Neural progenitor cell (in vitro differentiated cells): ENCODE data around the gene TMEM123. TPM values are rescaled to one million over a fixed set of nuclear protein-coding genes. Genes with fewer than 3 reads are reported as not detected.

Source experiments
- DNase-seq: peaks from one replicate; pipeline ENCODE4 v3.0.0-alpha.2; 2016; ENCODE audit warnings: low spot score
- H2AFZ ChIP-seq: fragments of 200-600 bp; sonication (generic); replicated peaks from 2 replicates; pipeline ENCODE4 v1.6.1; 2016; ENCODE audit warnings: antibody characterized with exemption
- H3F3A ChIP-seq: fragments of 200-600 bp; sonication (generic); 2 replicates; pipeline ENCODE4 v1.6.1; 2016; ENCODE audit warnings: antibody characterized with exemption, low read depth
- H3K27ac ChIP-seq: fragments of 200-600 bp; sonication (generic); 2 replicates; pipeline ENCODE4 v1.5.1; 2016; ENCODE audit warnings: mild to moderate bottlenecking
- H3K27me3 ChIP-seq: fragments of 200-600 bp; sonication (generic); 2 replicates; pipeline ENCODE4 v1.6.1; 2016; ENCODE audit warnings: mild to moderate bottlenecking, moderate library complexity
- H3K36me3 ChIP-seq: fragments of 200-600 bp; sonication (generic); 2 replicates; pipeline ENCODE4 v1.5.1; 2016
- H3K4me1 ChIP-seq: fragments of 200-600 bp; sonication (generic); 2 replicates; pipeline ENCODE4 v1.6.1; 2016; ENCODE audit warnings: mixed run types
- H3K4me2 ChIP-seq: fragments of 200-600 bp; sonication (generic); 2 replicates; pipeline ENCODE4 v1.6.1; 2016
- H3K4me3 ChIP-seq: fragments of 200-600 bp; sonication (generic); 2 replicates; pipeline ENCODE4 v1.5.1; 2016
- H3K79me2 ChIP-seq: fragments of 200-600 bp; sonication (generic); 2 replicates; pipeline ENCODE4 v1.6.1; 2016; ENCODE audit warnings: low read depth
- H3K9ac ChIP-seq: fragments of 200-600 bp; sonication (generic); 2 replicates; pipeline ENCODE4 v1.6.1; 2016
- H3K9me3 ChIP-seq: fragments of 200-600 bp; sonication (generic); 2 replicates; pipeline ENCODE4 v1.5.1; 2016; ENCODE audit warnings: low read depth
- H4K20me1 ChIP-seq: fragments of 200-600 bp; sonication (generic); 2 replicates; pipeline ENCODE4 v1.6.1; 2016; ENCODE audit warnings: low read depth
- H3K27ac Mint-ChIP-seq: 3 replicates; pipeline ENCODE4 v1.8.0; 2021; ENCODE audit warnings: mixed read lengths
- H3K27me3 Mint-ChIP-seq: 2 replicates; pipeline ENCODE4 v1.8.0; 2022; ENCODE audit warnings: low read depth, mild to moderate bottlenecking, inconsistent platforms, moderate library complexity, mixed read lengths; ENCODE audit not compliant: insufficient read depth
- H3K36me3 Mint-ChIP-seq: 3 replicates; pipeline ENCODE4 v1.8.0; 2021; ENCODE audit warnings: mixed read lengths
- H3K4me1 Mint-ChIP-seq: 3 replicates; pipeline ENCODE4 v1.8.0; 2021; ENCODE audit warnings: mixed read lengths
- H3K4me3 Mint-ChIP-seq: 3 replicates; pipeline ENCODE4 v1.8.0; 2021; ENCODE audit warnings: mild to moderate bottlenecking, moderate library complexity, mixed read lengths
- H3K9me3 Mint-ChIP-seq: 3 replicates; pipeline ENCODE4 v1.8.0; 2020; ENCODE audit warnings: mixed read lengths
- CTCF ChIP-seq: fragments of 200-600 bp; sonication (generic); IDR thresholded peaks from 2 replicates; pipeline ENCODE4 v1.5.1; 2017; ENCODE audit warnings: antibody characterized with exemption, mild to moderate bottlenecking
- EZH2 ChIP-seq: fragments of 200-600 bp; sonication (generic); IDR thresholded peaks from 2 replicates; pipeline ENCODE4 v1.6.1; 2017; ENCODE audit warnings: antibody characterized with exemption, mild to moderate bottlenecking, moderate library complexity
- EZH2phosphoT487 ChIP-seq: fragments of 200-600 bp; sonication (generic); IDR thresholded peaks from 2 replicates; pipeline ENCODE4 v1.6.1; 2017; ENCODE audit warnings: antibody characterized with exemption
- total RNA-seq: library from RNA; depleted of rRNA; stranded (reverse); fragments of >200 nt; gene quantifications from 2 replicates; pipeline ENCODE4 v1.2.3, GENCODE V29; 2015; ENCODE audit warnings: low replicate concordance

Gene TMEM123
- total RNA-seq, 1 donor from 2014 or later, result 230 TPM

DNA sequence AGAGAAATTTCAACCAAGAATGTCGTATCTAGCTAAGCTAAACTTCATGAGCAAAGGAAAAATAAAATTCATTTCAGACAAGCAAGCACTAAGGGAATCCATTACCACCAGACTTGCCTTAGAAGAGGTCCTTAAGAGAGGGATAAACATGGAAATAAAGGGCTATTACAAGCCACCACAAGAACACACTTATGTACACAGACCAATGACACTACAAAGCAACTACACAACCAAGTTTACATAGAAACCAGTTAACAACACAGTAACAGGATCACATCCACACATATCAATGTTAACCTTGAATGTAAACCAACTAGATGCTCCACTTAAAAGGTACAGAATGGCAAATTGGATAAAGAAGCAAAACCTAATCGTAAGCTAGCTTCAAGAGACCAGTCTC lies 38.0 kb downstream of the TMEM123 start:
- Mint-ChIP-seq H3K4me3 (no peak overlapping the region), H3K36me3 (peaks cover 53% of the 10 kb centered on the region), H3K4me1 (no peaks in the 10 kb centered on the region), H3K27ac (no peak overlapping the region), H3K27me3 (no peaks in the 10 kb centered on the region), H3K9me3 (peaks cover 48% of the 10 kb centered on the region)
- Histone ChIP-seq H3K79me2 (peaks cover 88% of the 10 kb centered on the region), H3K27ac (no peak overlapping the region), H3K36me3 (peaks cover 5% of the 10 kb centered on the region), H3K4me2 (no peak overlapping the region), H3K4me1 (no peaks in the 10 kb centered on the region), H4K20me1 (peaks cover 9% of the 10 kb centered on the region), H3K9ac (no peak overlapping the region), H3K27me3 (no peaks in the 10 kb centered on the region), H3K9me3 (no peaks in the 10 kb centered on the region), H2AFZ (no peak overlapping the region), H3F3A (no peaks in the 10 kb centered on the region), H3K4me3 (no peak overlapping the region)
- DNase-seq, result no peak
- TF ChIP-seq EZH2 (no peak), CTCF (no peak), EZH2phosphoT487 (no peak)

DNA sequence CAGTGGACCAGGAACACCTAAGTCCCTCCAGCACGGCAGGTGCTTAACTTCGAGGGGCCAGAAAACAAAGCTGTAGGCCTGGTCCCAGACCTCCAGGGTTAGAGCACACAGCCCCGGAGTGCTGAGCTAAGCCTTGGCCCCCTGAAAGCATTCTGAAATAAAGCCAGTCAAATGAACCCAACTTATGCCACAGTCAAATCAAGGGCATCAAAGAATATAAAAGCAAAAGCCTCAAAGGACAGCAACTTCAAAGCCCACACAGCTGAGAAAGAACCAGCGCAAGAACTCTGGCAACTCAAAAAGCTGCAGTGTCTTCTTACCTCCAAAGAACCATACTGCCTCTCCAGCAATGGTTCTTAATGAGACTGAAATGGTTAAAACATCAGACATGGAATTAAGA lies 39.1 kb downstream of the TMEM123 start:
- Histone ChIP-seq H3K4me1 (no peaks in the 10 kb centered on the region), H3K4me2 (no peak overlapping the region), H3K9ac (no peak overlapping the region), H3K9me3 (no peaks in the 10 kb centered on the region), H3K79me2 (peaks cover 87% of the 10 kb centered on the region), H2AFZ (no peak overlapping the region), H3K27me3 (no peaks in the 10 kb centered on the region), H3K4me3 (no peak overlapping the region), H3K27ac (no peak overlapping the region), H3F3A (no peaks in the 10 kb centered on the region), H3K36me3 (peaks cover 5% of the 10 kb centered on the region), H4K20me1 (peaks cover 9% of the 10 kb centered on the region)
- H3K4me1 Mint-ChIP-seq, result no peaks in the 10 kb centered on the region
- TF ChIP-seq EZH2phosphoT487, result no peak
- no peak for TF ChIP-seq CTCF
- TF ChIP-seq EZH2, result no peak
- no peak for DNase-seq
- no peaks in the 10 kb centered on the region for H3K27me3 Mint-ChIP-seq
- peaks cover 51% of the 10 kb centered on the region for H3K36me3 Mint-ChIP-seq
- H3K4me3 Mint-ChIP-seq, result no peak overlapping the region
- no peak overlapping the region for H3K27ac Mint-ChIP-seq
- peaks cover 38% of the 10 kb centered on the region for H3K9me3 Mint-ChIP-seq

DNA sequence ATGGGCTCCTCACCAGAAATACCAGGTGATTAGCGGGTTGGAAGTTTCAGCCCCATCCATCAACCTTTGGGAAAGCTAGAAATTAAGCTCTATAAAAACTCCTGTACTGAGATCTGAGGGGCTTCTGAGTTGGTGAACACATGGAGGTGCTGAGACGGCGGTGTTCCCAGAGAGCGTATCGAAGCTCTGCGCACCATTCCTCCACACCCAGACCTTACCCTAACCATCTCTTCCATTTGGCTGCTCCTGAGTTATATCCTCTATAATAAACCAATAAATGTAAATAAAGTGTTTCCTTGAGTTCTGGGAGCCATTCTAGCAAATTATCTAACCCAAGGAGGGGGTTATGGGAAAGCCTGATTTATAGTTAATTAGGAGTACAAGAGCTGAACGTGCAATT lies 41.4 kb downstream of the TMEM123 start:
- H4K20me1 ChIP-seq, result peaks cover 12% of the 10 kb centered on the region
- no peak overlapping the region for H2AFZ ChIP-seq
- Mint-ChIP-seq H3K4me3 (no peak overlapping the region), H3K4me1 (no peaks in the 10 kb centered on the region), H3K27ac (no peak overlapping the region), H3K9me3 (peaks cover 18% of the 10 kb centered on the region), H3K36me3 (peaks cover 37% of the 10 kb centered on the region), H3K27me3 (no peaks in the 10 kb centered on the region)
- peaks cover 74% of the 10 kb centered on the region for H3K79me2 ChIP-seq
- no peaks in the 10 kb centered on the region for H3K27me3 ChIP-seq
- no peaks in the 10 kb centered on the region for H3F3A ChIP-seq
- no peaks in the 10 kb centered on the region for H3K4me1 ChIP-seq
- H3K4me3 ChIP-seq, result no peak overlapping the region
- TF ChIP-seq EZH2phosphoT487, result no peak
- no peak for TF ChIP-seq EZH2
- no peak for TF ChIP-seq CTCF
- H3K4me2 ChIP-seq, result no peak overlapping the region
- no peak for DNase-seq
- no peaks in the 10 kb centered on the region for H3K36me3 ChIP-seq
- H3K9me3 ChIP-seq, result no peaks in the 10 kb centered on the region
- no peak overlapping the region for H3K9ac ChIP-seq
- H3K27ac ChIP-seq, result no peak overlapping the region
